ENCODE measurements around the gene CBLB.

DNA sequence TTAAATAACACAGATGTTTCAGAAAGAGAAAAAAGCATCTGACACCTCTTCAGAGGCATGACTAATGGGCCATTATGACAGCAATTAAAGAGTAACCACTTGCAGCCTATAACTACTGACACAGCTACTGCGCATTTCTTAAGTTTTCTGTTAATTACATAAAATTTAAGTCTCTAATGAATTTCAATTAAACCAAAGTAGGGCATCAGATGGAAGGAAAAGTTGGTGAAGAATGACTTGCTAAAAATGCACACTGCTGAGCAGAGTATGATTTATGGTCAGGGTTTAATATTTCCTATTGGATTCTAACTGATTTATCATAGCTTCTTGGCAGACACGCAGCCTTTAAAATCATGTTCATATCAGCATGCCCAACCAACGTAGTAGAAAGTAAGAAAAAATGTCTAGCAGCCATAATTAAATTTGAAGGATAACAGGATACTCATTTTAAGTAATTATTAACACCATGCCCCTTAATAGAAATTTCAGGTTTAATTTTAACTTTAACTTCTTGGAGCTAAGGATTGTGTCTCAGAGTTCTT is 140.0 kb downstream of the CBLB start:
- TF ChIP-seq EZH2 (IDR thresholded peaks at IDR 0.05; ENCODE audit: insufficient read depth, poor library complexity, severe bottlenecking) (no peak), EZH2phosphoT487 (IDR thresholded peaks at IDR 0.05; ENCODE audit: insufficient read depth, low read depth) (no peak)
